ENCODE measurements around the gene ZBTB5. TPM values are rescaled to one million over a fixed set of nuclear protein-coding genes. Genes with fewer than 3 reads are reported as not detected.

ZBTB5 gene
- total and polyA plus RNA-seq, 2 experiments from 2014 or later = 1.8 to 8.3 TPM

DNA sequence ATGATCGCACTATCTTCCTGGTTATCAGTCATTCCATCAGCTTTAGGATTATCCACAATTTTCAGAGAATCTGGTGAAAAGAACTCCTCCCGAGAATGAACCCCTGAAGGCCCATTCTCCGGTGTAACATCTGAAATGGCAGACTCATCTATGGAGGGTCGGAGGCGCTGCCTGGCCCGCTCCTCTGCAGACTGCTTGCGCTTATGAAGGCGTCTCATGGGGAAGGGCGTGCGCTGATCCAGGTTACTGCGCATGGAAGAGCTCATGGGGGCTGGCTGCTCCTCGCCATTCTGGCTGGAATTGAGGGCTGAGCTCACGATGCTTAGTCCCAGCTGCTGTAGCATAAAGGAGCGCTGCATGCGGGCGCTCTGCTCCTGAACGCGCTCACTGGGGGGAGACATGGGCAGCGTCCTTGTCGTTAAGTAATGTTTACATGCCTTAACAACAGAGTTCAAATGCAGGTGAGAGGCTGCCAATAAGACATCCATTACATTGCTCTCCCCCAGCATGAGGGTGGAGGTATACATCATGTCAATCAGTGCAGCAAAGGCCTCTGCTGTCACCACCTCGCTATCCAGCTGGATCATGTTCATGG is 23.4 kb downstream of the ZBTB5 start:
- H3K9me2 ChIP-seq (ENCODE audit: insufficient read depth) = no peaks in the 10 kb centered on the region
- H3K9me3 ChIP-seq (ENCODE audit: low read depth) = no peaks in the 10 kb centered on the region
- peaks cover 14% of the 10 kb centered on the region; the same call in 1 of the 2 replicates for H3F3A ChIP-seq (ENCODE audit: insufficient read depth)
- peaks cover 82% of the 10 kb centered on the region for H3K79me2 ChIP-seq (ENCODE audit: insufficient read depth)
- in situ Hi-C loops (cut with MboI) = no loop called here
- no peak overlapping the region for H3K4me2 ChIP-seq (ENCODE audit: unreplicated experiment)
- no peak for TF ChIP-seq EZH2phosphoT487 (IDR thresholded peaks at IDR 0.05; ENCODE audit: insufficient read depth, low read depth)
- TF ChIP-seq EZH2 (IDR thresholded peaks at IDR 0.05; ENCODE audit: insufficient read depth, poor library complexity, severe bottlenecking) = no peak
- peaks cover 48% of the 10 kb centered on the region for H3K36me3 ChIP-seq (ENCODE audit: low read depth)
- no peaks in the 10 kb centered on the region for H3K4me1 ChIP-seq (ENCODE audit: insufficient read depth)
- no peak overlapping the region for H3K9ac ChIP-seq
- H3K27ac ChIP-seq = no peak overlapping the region
- H3K4me3 ChIP-seq = no peak overlapping the region
- no peak for DNase-seq
- H4K20me1 ChIP-seq (ENCODE audit: insufficient read depth) = no peaks in the 10 kb centered on the region
- no peaks in the 10 kb centered on the region for H3K27me3 ChIP-seq (replicated peaks; ENCODE audit: insufficient read depth)
- H2AFZ ChIP-seq = no peak overlapping the region
- 96 to 99% methylated on average over 21 of the region's 21 CpGs for WGBS, 2 experiments (ENCODE audit: low coverage in 1 of 2, low lambda C conversion rate in 2 of 2, missing lambda C conversion rate in 2 of 2)

- no peak overlapping the region for H3K4me3 ChIP-seq
- no peaks in the 10 kb centered on the region for H3K9me3 ChIP-seq (ENCODE audit: low read depth)
- H3K4me2 ChIP-seq (ENCODE audit: unreplicated experiment) = no peak overlapping the region
- 98 to 100% methylated on average over 3 of the region's 3 CpGs for WGBS, 2 experiments (ENCODE audit: low coverage in 1 of 2, low lambda C conversion rate in 2 of 2, missing lambda C conversion rate in 2 of 2)
- H4K20me1 ChIP-seq (ENCODE audit: insufficient read depth) = no peaks in the 10 kb centered on the region
- peaks cover 62% of the 10 kb centered on the region for H3K79me2 ChIP-seq (ENCODE audit: insufficient read depth)
- no peak overlapping the region for H3K27ac ChIP-seq
- no peak for TF ChIP-seq EZH2 (IDR thresholded peaks at IDR 0.05; ENCODE audit: insufficient read depth, poor library complexity, severe bottlenecking)
- no peak for TF ChIP-seq EZH2phosphoT487 (IDR thresholded peaks at IDR 0.05; ENCODE audit: insufficient read depth, low read depth)
- no peaks in the 10 kb centered on the region for H3K4me1 ChIP-seq (ENCODE audit: insufficient read depth)
- H2AFZ ChIP-seq = no peak overlapping the region
- H3K9ac ChIP-seq = no peak overlapping the region
- peaks cover 62% of the 10 kb centered on the region for H3K36me3 ChIP-seq (ENCODE audit: low read depth)
- no peaks in the 10 kb centered on the region for H3K9me2 ChIP-seq (ENCODE audit: insufficient read depth)
- in situ Hi-C loops (cut with MboI) = no loop called here
- DNase-seq = no peak
- H3K27me3 ChIP-seq (replicated peaks; ENCODE audit: insufficient read depth) = no peaks in the 10 kb centered on the region
- H3F3A ChIP-seq (ENCODE audit: insufficient read depth) = peaks cover 14% of the 10 kb centered on the region; the same call in 1 of the 2 replicates
Observed at GRCh38 chr9:37438359-37438758, 26.9 kb downstream of the ZBTB5 start.

DNA sequence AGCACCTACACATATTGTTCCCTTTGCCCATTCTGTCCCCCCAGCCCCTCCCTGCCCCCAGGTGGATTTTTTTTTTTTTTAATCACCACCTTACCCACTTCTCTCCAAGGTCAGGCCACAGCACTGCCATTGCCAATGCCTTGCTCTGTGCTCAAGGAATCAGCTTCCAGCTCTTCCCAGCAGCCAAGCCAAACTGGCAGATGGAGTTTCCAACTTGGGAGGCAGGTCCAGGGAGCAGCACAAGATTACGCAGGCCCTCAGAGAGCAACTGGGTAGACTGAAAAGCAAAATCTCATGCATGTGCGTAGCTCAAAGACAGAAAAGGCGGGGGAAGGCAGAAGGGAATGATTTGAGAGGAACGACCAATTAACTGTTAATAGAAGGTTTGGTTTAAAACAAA is 27.6 kb downstream of the ZBTB5 start:
- in situ Hi-C loops (cut with MboI) = no loop called here
- Histone ChIP-seq H3K9me2 (ENCODE audit: insufficient read depth) (no peaks in the 10 kb centered on the region), H3K79me2 (ENCODE audit: insufficient read depth) (peaks cover 55% of the 10 kb centered on the region), H3K4me1 (ENCODE audit: insufficient read depth) (no peaks in the 10 kb centered on the region), H3K4me3 (no peak overlapping the region), H3K9ac (no peak overlapping the region), H3K27me3 (replicated peaks; ENCODE audit: insufficient read depth) (no peaks in the 10 kb centered on the region), H4K20me1 (ENCODE audit: insufficient read depth) (no peaks in the 10 kb centered on the region), H3F3A (ENCODE audit: insufficient read depth) (peaks cover 14% of the 10 kb centered on the region; the same call in 1 of the 2 replicates), H3K27ac (no peak overlapping the region), H2AFZ (no peak overlapping the region), H3K36me3 (ENCODE audit: low read depth) (peaks cover 62% of the 10 kb centered on the region), H3K4me2 (ENCODE audit: unreplicated experiment) (no peak overlapping the region), H3K9me3 (ENCODE audit: low read depth) (no peaks in the 10 kb centered on the region)
- no peak for TF ChIP-seq EZH2phosphoT487 (IDR thresholded peaks at IDR 0.05; ENCODE audit: insufficient read depth, low read depth)
- no peak for TF ChIP-seq EZH2 (IDR thresholded peaks at IDR 0.05; ENCODE audit: insufficient read depth, poor library complexity, severe bottlenecking)
- DNase-seq = no peak
- 65 to 66% methylated on average over 4 of the region's 4 CpGs for WGBS, 2 experiments (ENCODE audit: low coverage in 1 of 2, low lambda C conversion rate in 2 of 2, missing lambda C conversion rate in 2 of 2)

GRCh38 chr9:37437010-37437409 is 28.2 kb downstream of the ZBTB5 start:
- Histone ChIP-seq H3K9me2 (ENCODE audit: insufficient read depth) (no peaks in the 10 kb centered on the region), H3K9ac (no peak overlapping the region), H3K9me3 (ENCODE audit: low read depth) (no peaks in the 10 kb centered on the region), H4K20me1 (ENCODE audit: insufficient read depth) (no peaks in the 10 kb centered on the region), H2AFZ (no peak overlapping the region), H3K79me2 (ENCODE audit: insufficient read depth) (peaks cover 51% of the 10 kb centered on the region), H3K4me1 (ENCODE audit: insufficient read depth) (no peaks in the 10 kb centered on the region), H3K4me3 (no peak overlapping the region), H3K27me3 (replicated peaks; ENCODE audit: insufficient read depth) (no peaks in the 10 kb centered on the region), H3K4me2 (ENCODE audit: unreplicated experiment) (no peak overlapping the region), H3F3A (ENCODE audit: insufficient read depth) (peaks cover 14% of the 10 kb centered on the region; the same call in 1 of the 2 replicates), H3K36me3 (ENCODE audit: low read depth) (peaks cover 58% of the 10 kb centered on the region), H3K27ac (no peak overlapping the region)
- in situ Hi-C loops (cut with MboI) = no loop called here
- TF ChIP-seq EZH2phosphoT487 (IDR thresholded peaks at IDR 0.05; ENCODE audit: insufficient read depth, low read depth) (no peak), EZH2 (IDR thresholded peaks at IDR 0.05; ENCODE audit: insufficient read depth, poor library complexity, severe bottlenecking) (no peak)
- 94 to 95% methylated on average over 6 of the region's 6 CpGs for WGBS, 2 experiments (ENCODE audit: low coverage in 1 of 2, low lambda C conversion rate in 2 of 2, missing lambda C conversion rate in 2 of 2)
- DNase-seq = no peak

Data from GM23248 (cell line).